ENCODE measurements around the gene RASAL2. TPM values are rescaled to one million over a fixed set of nuclear protein-coding genes. Genes with fewer than 3 reads are reported as not detected.

The RASAL2 gene
- total and polyA plus RNA-seq, 2 of the 4 experiments (the other 2 are of a cell fraction), result 13.1 to 20.6 TPM

GRCh38 chr1:178352790-178353416 is 259.0 kb downstream of the RASAL2 start:
- Histone ChIP-seq H3K9ac (ENCODE audit: low read depth, low read length) (no peak overlapping the region), H3K56ac (ENCODE audit: extremely low read depth, insufficient read depth, low read length) (no peak overlapping the region), H2AK5ac (ENCODE audit: low read depth, low read length) (no peak overlapping the region), H3K23ac (ENCODE audit: low read depth, low read length) (no peak overlapping the region), H3K4me3 (ENCODE audit: insufficient read depth, low read depth, low read length) (no peak overlapping the region), H3K79me1 (ENCODE audit: low read depth in 1 of 2, low read length in 2 of 2) (peaks cover 12 to 15% of the 10 kb centered on the region in 2 experiments; a peak in 2 of 4 replicates), H4K91ac (ENCODE audit: insufficient read depth, low read depth, low read length) (no peak overlapping the region), H3K27me3 (ENCODE audit: control insufficient read depth, insufficient read depth, low read length) (no peaks in the 10 kb centered on the region), H4K5ac (ENCODE audit: low read depth, low read length) (no peak overlapping the region), H3K18ac (ENCODE audit: low read depth, low read length) (no peak overlapping the region), H3K36me3 (ENCODE audit: control insufficient read depth, insufficient read depth, low read length) (no peaks in the 10 kb centered on the region), H3K9me1 (ENCODE audit: insufficient read depth, low read length) (no peaks in the 10 kb centered on the region), H2BK5ac (ENCODE audit: low read depth, low read length, poor library complexity, severe bottlenecking) (no peak overlapping the region), H3K14ac (replicated peaks; ENCODE audit: low read depth, low read length) (no peak overlapping the region), H3K9me3 (ENCODE audit: control insufficient read depth, insufficient read depth, low read length) (peaks cover 4% of the 10 kb centered on the region), H3K4ac (ENCODE audit: low read depth, low read length) (no peak overlapping the region), H2BK20ac (ENCODE audit: low read depth, low read length) (no peak overlapping the region), H2AK9ac (replicated peaks; ENCODE audit: low read depth, low read length, poor library complexity) (no peak overlapping the region), H3K4me2 (ENCODE audit: low read depth, low read length) (no peak overlapping the region), H3K27ac (ENCODE audit: insufficient read depth, low read length) (no peak overlapping the region), H4K20me1 (ENCODE audit: insufficient read depth, low read length) (no peaks in the 10 kb centered on the region), H2AFZ (replicated peaks; ENCODE audit: low read length, poor library complexity) (no peak overlapping the region), H3K4me1 (ENCODE audit: control insufficient read depth, insufficient read depth, low read length) (peaks cover 3% of the 10 kb centered on the region; the same call in 1 of the 2 replicates), H4K8ac (ENCODE audit: low read depth in 2 of 2, low read length in 2 of 2) (no peak overlapping the region), H2BK120ac (ENCODE audit: low read depth, low read length) (no peak overlapping the region), H2BK15ac (ENCODE audit: low read depth, low read length) (no peak overlapping the region)
- TF ChIP-seq POLR2A (IDR thresholded peaks at IDR 0.05; ENCODE audit: low read depth, low read length), result no peak
- TF ChIP-seq CEBPB (IDR thresholded peaks at IDR 0.05; ENCODE audit: low read depth, low read length), result no peak
- no peak for TF ChIP-seq CHD1 (IDR thresholded peaks at IDR 0.05; ENCODE audit: low read depth, low read length)
- no peak for TF ChIP-seq MAZ (IDR thresholded peaks at IDR 0.05; ENCODE audit: borderline replicate concordance, low read depth, low read length)
- no peak for TF ChIP-seq NFE2L2 (IDR thresholded peaks at IDR 0.05; ENCODE audit: low read depth, low read length)
- TF ChIP-seq FOS (IDR thresholded peaks at IDR 0.05; ENCODE audit: low read depth, low read length), result no peak
- no peak for TF ChIP-seq BHLHE40 (IDR thresholded peaks at IDR 0.05; ENCODE audit: low read depth, low read length)
- TF ChIP-seq ELK1 (IDR thresholded peaks at IDR 0.05; ENCODE audit: borderline replicate concordance, low read depth, low read length), result no peak
- no peak for TF ChIP-seq SMC3 (IDR thresholded peaks at IDR 0.05; ENCODE audit: low read depth, low read length)
- no peak for TF ChIP-seq RCOR1 (IDR thresholded peaks at IDR 0.05; ENCODE audit: insufficient replicate concordance, low read length)
- TF ChIP-seq RAD21 (IDR thresholded peaks at IDR 0.05; ENCODE audit: low read length), result no peak
- TF ChIP-seq CTCF (conservative IDR thresholded peaks at IDR 0.05; ENCODE audit: low read depth, low read length), result no peak
- TF ChIP-seq MXI1 (IDR thresholded peaks at IDR 0.05; ENCODE audit: borderline replicate concordance, low read depth, low read length), result no peak
- no peak for TF ChIP-seq RFX5 (IDR thresholded peaks at IDR 0.05; ENCODE audit: low read depth, low read length)
- POLR2A ChIA-PET (ENCODE audit: unreplicated experiment), result no interaction called here
- ATAC-seq (ENCODE audit: low read depth) (no peak), DNase-seq (no peak)
- in situ Hi-C loops (cut with MboI; ENCODE audit: low sequenced_read_pairs), result no loop called here
- dilution Hi-C loops (cut with HindIII; ENCODE audit: low sequenced_read_pairs, unreplicated experiment), result no loop called here
- no TSS peak for BruUV-seq (replicated peaks)
- intact Hi-C loops (cut with micrococcal nuclease), result no loop called here
- 100% methylated on average over 3 of the region's 4 CpGs; no CpG with 5 or more reads in 1 of the 2 experiments for WGBS, 2 experiments (ENCODE audit: extremely low coverage in 2 of 2, insufficient read length in 1 of 2)
- CTCF ChIA-PET, result interaction anchor here (0.8 kb wide), 1 partner anchor 11 kb away, joined by 3 read pairs; no protein-coding TSS in a partner anchor
